HEK293 (cell line): ENCODE measurements around the gene RAMAC.

Experiments
- CTCF ChIA-PET: fragments of 350-600 bp; formaldehyde crosslinking; extraction: SDS; loops from one replicate; lab custom pipeline; 2021; ENCODE audit warnings: antibody characterized with exemption; lab: Yijun Ruan, JAX
- POLR2A ChIA-PET: fragments of 300-600 bp; formaldehyde crosslinking; extraction: SDS; loops from one replicate; lab custom pipeline; 2020; ENCODE audit warnings: antibody characterized with exemption, inconsistent platforms; lab: Yijun Ruan, JAX
- H3K27ac ChIP-seq: fragments of 200-500 bp; sonication (Bioruptor generic); 2 replicates; pipeline ENCODE4 v1.5.1; 2014; ENCODE audit warnings: low read depth, low read length, control low read depth, inconsistent platforms; ENCODE audit errors: extremely low read depth
- H3K36me3 ChIP-seq, 2 experiments: fragments of 200-500 bp in 1 of 2; sonication (Bioruptor generic) in 1 of 2; 1 replicate in 1 of 2; 2 replicates in 1 of 2; pipeline ENCODE4 v1.5.1; 2014 to 2017; ENCODE audit warnings: inconsistent platforms in 2 of 2, low read length in 2 of 2; ENCODE audit not compliant: control insufficient read depth in 2 of 2, insufficient read depth in 1 of 2
- H3K4me1 ChIP-seq: fragments of 200-500 bp; sonication (Bioruptor generic); 2 replicates; pipeline ENCODE4 v1.5.1; 2014; ENCODE audit warnings: mild to moderate bottlenecking, low read length, inconsistent platforms; ENCODE audit not compliant: control insufficient read depth, insufficient read depth
- H3K4me3 ChIP-seq: 2 replicates; pipeline ENCODE4 v1.5.1; 2011; ENCODE audit warnings: low read depth, mild to moderate bottlenecking, control low read depth, low read length, moderate library complexity
- H3K9me3 ChIP-seq: fragments of 200-500 bp; sonication (Bioruptor generic); 2 replicates; pipeline ENCODE4 v1.5.1; 2014; ENCODE audit warnings: low read depth, low read length, inconsistent platforms; ENCODE audit not compliant: control insufficient read depth, insufficient read depth
- CTCF ChIP-seq: fragments of 450-650 bp; formaldehyde crosslinking; IDR thresholded peaks from 2 replicates; pipeline ENCODE4 v1.5.1; 2016; ENCODE audit warnings: missing biosample characterization, missing genetic modification characterization
- GLI2 ChIP-seq: fragments of 450-650 bp; formaldehyde crosslinking; IDR thresholded peaks from 2 replicates; pipeline ENCODE4; 2017; ENCODE audit warnings: missing biosample characterization, missing genetic modification characterization, low read depth, borderline replicate concordance
- GLI4 ChIP-seq: fragments of 450-650 bp; formaldehyde crosslinking; IDR thresholded peaks from 2 replicates; pipeline ENCODE4 v1.5.1; 2016; ENCODE audit warnings: missing biosample characterization, missing genetic modification characterization
- GLIS2 ChIP-seq: fragments of 450-650 bp; formaldehyde crosslinking; IDR thresholded peaks from 2 replicates; pipeline ENCODE4 v1.5.1; 2016; ENCODE audit warnings: missing biosample characterization, missing genetic modification characterization
- HOXD13 ChIP-seq: sonication (generic); formaldehyde crosslinking; IDR thresholded peaks from 2 replicates; pipeline ENCODE4 v1.8.0; 2022; ENCODE audit warnings: missing genetic modification reagents, borderline replicate concordance
- OSR2 ChIP-seq: fragments of 450-650 bp; formaldehyde crosslinking; IDR thresholded peaks from 2 replicates; pipeline ENCODE4 v1.5.1; 2016; ENCODE audit warnings: missing biosample characterization, missing genetic modification characterization
- ZBTB8A ChIP-seq: fragments of 450-650 bp; formaldehyde crosslinking; IDR thresholded peaks from 2 replicates; pipeline ENCODE4 v1.5.1; 2016; ENCODE audit warnings: missing biosample characterization, missing genetic modification characterization
- ZEB2 ChIP-seq: fragments of 450-650 bp; formaldehyde crosslinking; IDR thresholded peaks from 2 replicates; pipeline ENCODE4 v1.5.1; 2016; ENCODE audit warnings: missing biosample characterization, missing genetic modification characterization
- ZFP3 ChIP-seq: fragments of 450-650 bp; formaldehyde crosslinking; IDR thresholded peaks from 2 replicates; pipeline ENCODE4 v1.5.1; 2016; ENCODE audit warnings: low read depth, missing biosample characterization, missing genetic modification characterization
- ZIC2 ChIP-seq: fragments of 450-650 bp; formaldehyde crosslinking; IDR thresholded peaks from 2 replicates; pipeline ENCODE4 v1.5.1; 2016; ENCODE audit warnings: missing biosample characterization, missing genetic modification characterization
- ZNF114 ChIP-seq: fragments of 450-650 bp; formaldehyde crosslinking; IDR thresholded peaks from 2 replicates; pipeline ENCODE4 v1.5.0; 2017; ENCODE audit warnings: missing biosample characterization, missing genetic modification characterization
- ZNF140 ChIP-seq: fragments of 450-650 bp; formaldehyde crosslinking; IDR thresholded peaks from 2 replicates; pipeline ENCODE4 v1.5.1; 2016; ENCODE audit warnings: missing biosample characterization, missing genetic modification characterization
- ZNF302 ChIP-seq: fragments of 450-650 bp; formaldehyde crosslinking; IDR thresholded peaks from 2 replicates; pipeline ENCODE4 v1.5.1; 2016; ENCODE audit warnings: missing biosample characterization, missing genetic modification characterization, low read depth
- ZNF350 ChIP-seq: fragments of 450-650 bp; formaldehyde crosslinking; IDR thresholded peaks from 2 replicates; pipeline ENCODE4 v1.5.0; 2017; ENCODE audit warnings: missing biosample characterization, mild to moderate bottlenecking, missing genetic modification characterization
- ZNF37A ChIP-seq: fragments of 450-650 bp; IDR thresholded peaks from 2 replicates; pipeline ENCODE4 v1.5.1; 2018; ENCODE audit warnings: missing biosample characterization, missing genetic modification characterization
- ZNF404 ChIP-seq: fragments of 450-650 bp; formaldehyde crosslinking; IDR thresholded peaks from 2 replicates; pipeline ENCODE4 v1.5.1; 2017; ENCODE audit warnings: missing biosample characterization, missing genetic modification characterization
- ZNF48 ChIP-seq: fragments of 450-650 bp; formaldehyde crosslinking; IDR thresholded peaks from 2 replicates; pipeline ENCODE4 v1.5.1; 2016; ENCODE audit warnings: missing biosample characterization, missing genetic modification characterization
- ZNF600 ChIP-seq: fragments of 450-650 bp; formaldehyde crosslinking; IDR thresholded peaks from 2 replicates; pipeline ENCODE4 v1.5.1; 2016; ENCODE audit warnings: missing biosample characterization, missing genetic modification characterization
- ZNF623 ChIP-seq: fragments of 450-650 bp; formaldehyde crosslinking; IDR thresholded peaks from 2 replicates; pipeline ENCODE4 v1.5.1; 2016; ENCODE audit warnings: missing biosample characterization, missing genetic modification characterization
- ZNF645 ChIP-seq: fragments of 450-650 bp; formaldehyde crosslinking; IDR thresholded peaks from 2 replicates; pipeline ENCODE4; 2016; ENCODE audit warnings: missing biosample characterization, missing genetic modification characterization
- ZNF677 ChIP-seq: fragments of 450-650 bp; IDR thresholded peaks from 2 replicates; pipeline ENCODE4 v1.5.0; 2018; ENCODE audit warnings: missing biosample characterization, mild to moderate bottlenecking, missing genetic modification characterization, moderate library complexity
- ZNF701 ChIP-seq: fragments of 450-650 bp; formaldehyde crosslinking; IDR thresholded peaks from 2 replicates; pipeline ENCODE4 v1.5.1; 2016; ENCODE audit warnings: missing biosample characterization, missing genetic modification characterization
- ZNF776 ChIP-seq: fragments of 450-650 bp; formaldehyde crosslinking; IDR thresholded peaks from 2 replicates; pipeline ENCODE4 v1.5.0; 2017; ENCODE audit warnings: missing biosample characterization, missing genetic modification characterization, borderline replicate concordance

The RAMAC gene

GRCh38 chr15:82970696-82971095, 15.3 kb upstream of the RAMAC start:
- TF ChIP-seq GLIS2 (no peak), ZNF701 (tag by site-specific recombination) (no peak), HOXD13 (no peak), GLI4 (tag by site-specific recombination) (no peak), OSR2 (tag by site-specific recombination) (no peak), ZNF302 (tag by site-specific recombination) (no peak)
- TF ChIP-seq, all 188 proteins: peak for 0
- H3K36me3 ChIP-seq = no peaks in the 10 kb centered on the region
- H3K4me3 ChIP-seq = no peak overlapping the region
- H3K4me1 ChIP-seq = peaks cover 11% of the 10 kb centered on the region
- H3K27ac ChIP-seq = no peak overlapping the region
- H3K9me3 ChIP-seq = no peaks in the 10 kb centered on the region
- POLR2A ChIA-PET = no interaction called here
- CTCF ChIA-PET = interaction anchor here (0.5 to 1.7 kb wide), 5 partner anchors 9 to 121 kb away, joined by 3 to 6 read pairs (median 4); partner anchors contain the start of genes C15orf40 and RAMAC

GRCh38 chr15:82971218-82971984, 14.6 kb upstream of the RAMAC start:
- Histone ChIP-seq H3K9me3 (no peaks in the 10 kb centered on the region), H3K4me1 (peaks cover 11% of the 10 kb centered on the region), H3K36me3 (no peaks in the 10 kb centered on the region), H3K4me3 (no peak overlapping the region), H3K27ac (no peak overlapping the region)
- POLR2A ChIA-PET = interaction anchor here (0.7 kb wide), 1 partner anchor 14 kb away, joined by 3 read pairs; the partner anchor contains the start of gene RAMAC
- TF ChIP-seq HOXD13 (no peak), ZEB2 (tag by site-specific recombination) (no peak), GLI2 (tag by site-specific recombination) (no peak), ZNF48 (no peak), ZFP3 (tag by site-specific recombination) (no peak), ZNF140 (no peak), ZNF623 (tag by site-specific recombination) (no peak), ZNF677 (tag by site-specific recombination) (no peak), ZNF776 (tag by site-specific recombination) (no peak), ZNF645 (tag by site-specific recombination) (no peak), ZNF350 (tag by site-specific recombination) (no peak), ZIC2 (tag by site-specific recombination) (no peak), CTCF (tag by site-specific recombination) (no peak), ZNF600 (no peak), ZNF114 (tag by site-specific recombination) (no peak), ZBTB8A (no peak), ZNF404 (no peak), ZNF37A (tag by site-specific recombination) (no peak)
- CTCF ChIA-PET = interaction anchor here (0.5 to 1.7 kb wide), 5 partner anchors 8 to 122 kb away, joined by 3 to 6 read pairs (median 4); partner anchors contain the start of genes C15orf40 and RAMAC
